C4-2B (cell line): ENCODE measurements around the gene NEDD4L.

Experiments used
- ZFX ChIP-seq: fragments of 450-650 bp; IDR thresholded peaks from 2 replicates; pipeline ENCODE4 v1.6.1; 2017
- TF ChIP-seq, protein P1 (sequence below): fragments of 450-650 bp; conservative IDR thresholded peaks from 2 replicates; pipeline ENCODE4 v1.5.1; 2017; ENCODE audit warnings: mild to moderate bottlenecking

- TF ChIP-seq, protein P1, sequence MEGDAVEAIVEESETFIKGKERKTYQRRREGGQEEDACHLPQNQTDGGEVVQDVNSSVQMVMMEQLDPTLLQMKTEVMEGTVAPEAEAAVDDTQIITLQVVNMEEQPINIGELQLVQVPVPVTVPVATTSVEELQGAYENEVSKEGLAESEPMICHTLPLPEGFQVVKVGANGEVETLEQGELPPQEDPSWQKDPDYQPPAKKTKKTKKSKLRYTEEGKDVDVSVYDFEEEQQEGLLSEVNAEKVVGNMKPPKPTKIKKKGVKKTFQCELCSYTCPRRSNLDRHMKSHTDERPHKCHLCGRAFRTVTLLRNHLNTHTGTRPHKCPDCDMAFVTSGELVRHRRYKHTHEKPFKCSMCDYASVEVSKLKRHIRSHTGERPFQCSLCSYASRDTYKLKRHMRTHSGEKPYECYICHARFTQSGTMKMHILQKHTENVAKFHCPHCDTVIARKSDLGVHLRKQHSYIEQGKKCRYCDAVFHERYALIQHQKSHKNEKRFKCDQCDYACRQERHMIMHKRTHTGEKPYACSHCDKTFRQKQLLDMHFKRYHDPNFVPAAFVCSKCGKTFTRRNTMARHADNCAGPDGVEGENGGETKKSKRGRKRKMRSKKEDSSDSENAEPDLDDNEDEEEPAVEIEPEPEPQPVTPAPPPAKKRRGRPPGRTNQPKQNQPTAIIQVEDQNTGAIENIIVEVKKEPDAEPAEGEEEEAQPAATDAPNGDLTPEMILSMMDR, result no peak
- no peak for TF ChIP-seq ZFX
Measured at GRCh38 chr18:58405107-58405898, 361.3 kb downstream of the NEDD4L start.
